Liver (tissue), 3 donors: Measurements from ENCODE around the gene RAB37.

Source experiments
- CTCF ChIP-seq: fragments of 150-350 bp; IDR thresholded peaks from 2 replicates; pipeline ENCODE4 v1.5.1; 2017; ENCODE audit warnings: improper control_type of control experiment, low read depth, low read length; ENCODE audit not compliant: missing input control
- EGR1 ChIP-seq, 2 donors: IDR thresholded peaks; 2 replicates each; pipeline ENCODE4 v1.6.1; 2016 to 2018; ENCODE audit warnings: antibody characterized with exemption in 2 of 2, low read depth in 2 of 2
- FOXA1 ChIP-seq: IDR thresholded peaks from 2 replicates; pipeline ENCODE4 v1.6.1; 2016; ENCODE audit warnings: antibody characterized with exemption
- GABPA ChIP-seq, 2 donors: IDR thresholded peaks in 1 of 2; conservative IDR thresholded peaks in 1 of 2; 2 replicates each; pipeline ENCODE4 v1.6.1; 2016; ENCODE audit warnings: antibody characterized with exemption in 2 of 2, mild to moderate bottlenecking in 1 of 2, moderate library complexity in 1 of 2
- HNF4A ChIP-seq, 2 donors: conservative IDR thresholded peaks; 2 replicates each; pipeline ENCODE4 v1.6.1; 2016; ENCODE audit warnings: antibody characterized with exemption in 2 of 2, mild to moderate bottlenecking in 2 of 2
- HNF4G ChIP-seq: IDR thresholded peaks from 2 replicates; pipeline ENCODE4 v1.6.1; 2016; ENCODE audit warnings: antibody characterized with exemption
- NR2F2 ChIP-seq: IDR thresholded peaks from 2 replicates; pipeline ENCODE4 v1.6.1; 2016; ENCODE audit warnings: antibody characterized with exemption
- RAD21 ChIP-seq, 2 donors: IDR thresholded peaks; 2 replicates each; pipeline ENCODE4 v1.6.1; 2016; ENCODE audit warnings: antibody characterized with exemption in 2 of 2, mild to moderate bottlenecking in 2 of 2
- SP1 ChIP-seq: IDR thresholded peaks from 2 replicates; pipeline ENCODE4 v1.6.1; 2018; ENCODE audit warnings: antibody characterized with exemption, mild to moderate bottlenecking
- TAF1 ChIP-seq: conservative IDR thresholded peaks from 2 replicates; pipeline ENCODE4 v1.6.1; 2016; ENCODE audit warnings: antibody characterized with exemption, mild to moderate bottlenecking
- YY1 ChIP-seq: IDR thresholded peaks from 2 replicates; pipeline ENCODE4 v1.6.1; 2016; ENCODE audit warnings: antibody characterized with exemption, mild to moderate bottlenecking
- donor health status: healthy.
- donor health status: healthy.

- TF ChIP-seq CTCF: no peak
- no peak for TF ChIP-seq SP1
- no peak for TF ChIP-seq YY1
- no peak for TF ChIP-seq RAD21 (IDR thresholded peaks at IDR 0.05)
- TF ChIP-seq FOXA1: no peak
- no peak for TF ChIP-seq NR2F2
- no peak for TF ChIP-seq TAF1
- TF ChIP-seq GABPA (IDR thresholded peaks at IDR 0.05 in 1 of 2, conservative IDR thresholded peaks at IDR 0.05 in 1 of 2): no peak
- no peak for TF ChIP-seq EGR1 (IDR thresholded peaks at IDR 0.05; ENCODE audit: low read depth in 2 of 2)
- no peak for TF ChIP-seq HNF4G
- TF ChIP-seq HNF4A (conservative IDR thresholded peaks at IDR 0.05): no peak
Measured at GRCh38 chr17:74694081-74694480, 43.0 kb upstream of the RAB37 start.
